Mammary epithelial cell (primary cell): ENCODE data around the gene ETV1.

Source experiments
- CTCF ChIP-seq, 2 donors: IDR thresholded peaks in 1 of 2; conservative IDR thresholded peaks in 1 of 2; 2 replicates each; pipeline ENCODE4 v1.5.1; 2011 to 2012; ENCODE audit warnings: inconsistent platforms in 2 of 2, low read length in 2 of 2, mild to moderate bottlenecking in 2 of 2, control low read depth in 1 of 2, low read depth in 1 of 2; ENCODE audit not compliant: insufficient read depth in 1 of 2; ENCODE audit errors: extremely low read depth in 1 of 2
- EZH2 ChIP-seq: IDR thresholded peaks from 2 replicates; pipeline ENCODE4 v1.6.1; 2012; ENCODE audit warnings: low read length, inconsistent platforms, borderline replicate concordance

DNA sequence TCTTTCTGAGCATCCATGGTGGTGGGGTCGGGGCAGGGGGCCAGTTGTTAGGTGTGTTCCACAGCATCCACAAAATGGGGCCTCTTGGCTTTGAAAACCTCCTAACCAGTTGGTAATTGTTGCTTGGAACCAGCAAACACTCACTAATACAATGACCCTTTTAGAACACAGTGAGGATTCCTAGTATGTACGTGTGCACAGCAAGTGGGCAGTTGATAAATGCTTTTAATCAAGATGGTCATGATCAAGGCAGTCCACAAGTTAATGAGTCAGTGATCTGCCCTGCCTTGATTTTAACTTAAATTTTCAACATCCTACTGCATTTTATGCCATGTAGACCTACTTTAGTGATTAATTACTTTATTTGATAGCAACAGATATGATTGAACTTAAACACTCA, 103.1 kb downstream of the ETV1 start:
- TF ChIP-seq EZH2 (no peak), CTCF (conservative IDR thresholded peaks at IDR 0.05 in 1 of 2, IDR thresholded peaks at IDR 0.05 in 1 of 2; ENCODE audit: extremely low read depth in 1 of 2, insufficient read depth in 1 of 2, low read depth in 1 of 2, low read length in 2 of 2) (no peak)
